Esophagus squamous epithelium (tissue), 5 donors: ENCODE measurements around the gene AFP. TPM values are rescaled to one million over a fixed set of nuclear protein-coding genes. Genes with fewer than 3 reads are reported as not detected.

Experiments used
- DNase-seq: peaks from one replicate; lab custom pipeline; 2025; lab: John Stamatoyannopoulos, UW
- H3K27ac ChIP-seq, 4 donors: fragments of 200-600 bp; sonication (generic); one replicate each; pipeline ENCODE4 v1.5.1; 2016 to 2019; ENCODE audit warnings: mild to moderate bottlenecking in 1 of 4
- H3K27me3 ChIP-seq, 4 donors: fragments of 200-600 bp; sonication (generic); 1 replicate in 3 of 4; 2 replicates in 1 of 4; pipeline versions ENCODE4 v1.5.1 to v1.6.0; 2017 to 2021; ENCODE audit warnings: antibody characterized with exemption in 1 of 4
- H3K36me3 ChIP-seq, 3 donors: fragments of 200-600 bp; sonication (generic); one replicate each; pipeline ENCODE4 v1.5.1; 2016 to 2019
- H3K4me1 ChIP-seq, 3 donors: fragments of 200-600 bp; sonication (generic); one replicate each; pipeline ENCODE4 v1.5.1; 2017 to 2019
- H3K4me3 ChIP-seq, 4 donors: fragments of 200-600 bp; sonication (generic); 1 replicate in 3 of 4; 2 replicates in 1 of 4; pipeline ENCODE4 v1.5.1; 2016 to 2019; ENCODE audit warnings: mild to moderate bottlenecking in 2 of 4, moderate library complexity in 1 of 4
- H3K9me3 ChIP-seq, 3 donors: fragments of 200-600 bp; sonication (generic); one replicate each; pipeline ENCODE4 v1.5.1; 2016 to 2019
- CTCF ChIP-seq, 6 experiments: fragments of 450-650 bp in 4 of 6; fragments of 200-600 bp in 2 of 6; sonication (generic) in 2 of 6; IDR thresholded peaks; one replicate each; pipeline ENCODE4 v1.5.1; 2016 to 2019; ENCODE audit warnings: antibody characterized with exemption in 6 of 6, mild to moderate bottlenecking in 4 of 6, moderate library complexity in 4 of 6
- POLR2A ChIP-seq, 4 donors: fragments of 450-650 bp; IDR thresholded peaks; one replicate each; pipeline ENCODE4 v1.6.1; 2017; ENCODE audit warnings: antibody characterized with exemption in 4 of 4, mild to moderate bottlenecking in 4 of 4, moderate library complexity in 3 of 4
- WGBS, 2 donors: methylation state at CpG; one replicate each; pipeline ENCODE4 v1.1.5; 2018; 5-methylcytosine and 5-hydroxymethylcytosine counted together
- intact Hi-C: fragments of 100-400 bp; cut with DNase I; formaldehyde crosslinking; loops from one replicate; pipeline ENCODE4 v1.15.0; 2022
- total RNA-seq, 4 donors: library from RNA; depleted of rRNA; stranded (reverse); fragments of >200 nt; gene quantifications; one replicate each; pipeline ENCODE4 v1.1.0, GENCODE V29; 2016
- donor health status: DM: yes; HTN: yes; CAD: no.

AFP gene
- total RNA-seq, 4 donors from 2014 or later: not detected

- no peaks in the 10 kb centered on the region for H3K36me3 ChIP-seq
- H3K9me3 ChIP-seq: no peaks in the 10 kb centered on the region
- intact Hi-C loops: no loop called here
- TF ChIP-seq POLR2A (IDR thresholded peaks at IDR 0.05) (no peak), CTCF (IDR thresholded peaks at IDR 0.05) (no peak)
- H3K4me3 ChIP-seq: no peak overlapping the region
- H3K27ac ChIP-seq: no peak overlapping the region
- 64 to 71% methylated on average over 2 of the region's 2 CpGs for WGBS, 2 donors
- H3K4me1 ChIP-seq: no peaks in the 10 kb centered on the region
- H3K27me3 ChIP-seq: no peaks in the 10 kb centered on the region
- DNase-seq: no peak
These were observed 2.7 kb downstream of the AFP start for GRCh38 chr4:73438582-73439215.

DNA sequence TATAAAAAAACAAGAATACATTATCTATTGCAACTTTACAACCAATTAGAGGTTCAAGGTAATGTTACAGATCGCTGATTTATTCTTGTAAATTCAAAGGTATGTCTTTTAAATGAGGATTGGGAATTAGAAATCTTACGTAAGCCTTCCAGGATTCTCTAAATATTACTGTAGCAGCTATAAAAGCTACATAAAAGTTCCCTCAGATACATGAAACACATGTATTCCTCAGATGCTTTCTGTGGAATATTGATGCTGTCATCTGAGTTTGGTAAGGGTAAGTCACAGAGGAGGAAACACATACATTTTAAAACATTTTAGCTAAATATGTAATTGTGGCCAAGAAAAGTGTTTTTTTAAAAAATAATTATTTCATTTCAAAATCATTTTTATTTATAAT lies 3.4 kb downstream of the AFP start:
- H3K36me3 ChIP-seq: no peaks in the 10 kb centered on the region
- no peak for TF ChIP-seq POLR2A (IDR thresholded peaks at IDR 0.05)
- TF ChIP-seq CTCF (IDR thresholded peaks at IDR 0.05): no peak
- no peak for DNase-seq
- intact Hi-C loops: no loop called here
- H3K27me3 ChIP-seq: no peaks in the 10 kb centered on the region
- no peaks in the 10 kb centered on the region for H3K9me3 ChIP-seq
- 88 to 93% methylated on average over 2 of the region's 2 CpGs for WGBS, 2 donors
- H3K4me1 ChIP-seq: no peaks in the 10 kb centered on the region
- no peak overlapping the region for H3K27ac ChIP-seq
- no peak overlapping the region for H3K4me3 ChIP-seq

DNA sequence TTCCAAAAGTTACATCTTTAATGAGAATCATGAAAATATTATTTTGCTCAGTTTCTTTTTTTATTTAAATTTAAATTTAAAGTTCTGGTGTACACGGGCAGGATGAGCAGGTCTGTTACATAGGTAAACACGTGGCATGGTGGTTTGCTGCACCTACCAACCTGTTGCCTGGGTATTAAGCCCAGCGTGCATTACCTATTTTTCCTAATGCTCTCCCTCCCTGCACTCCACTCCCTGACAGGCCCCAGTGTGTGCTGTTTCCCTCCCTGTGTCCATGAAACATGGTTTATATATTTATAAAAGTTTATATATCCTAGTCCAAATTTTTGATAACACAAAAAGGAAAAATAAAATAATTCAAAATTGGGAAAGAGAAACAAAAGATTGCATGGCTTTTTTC lies 4.0 kb downstream of the AFP start:
- Histone ChIP-seq H3K27me3 (no peaks in the 10 kb centered on the region), H3K4me1 (no peaks in the 10 kb centered on the region), H3K27ac (no peak overlapping the region), H3K4me3 (no peak overlapping the region), H3K36me3 (no peaks in the 10 kb centered on the region), H3K9me3 (no peaks in the 10 kb centered on the region)
- intact Hi-C loops: no loop called here
- 67 to 69% methylated on average over 3 of the region's 3 CpGs for WGBS, 2 donors
- DNase-seq: no peak
- TF ChIP-seq POLR2A (IDR thresholded peaks at IDR 0.05) (no peak), CTCF (IDR thresholded peaks at IDR 0.05) (no peak)

GRCh38 chr4:73440653-73441052 lies 4.6 kb downstream of the AFP start:
- TF ChIP-seq POLR2A (IDR thresholded peaks at IDR 0.05) (no peak), CTCF (IDR thresholded peaks at IDR 0.05) (no peak)
- DNase-seq: no peak
- no peaks in the 10 kb centered on the region for H3K36me3 ChIP-seq

GRCh38 chr4:73442275-73442674 lies 6.3 kb downstream of the AFP start:
- no peaks in the 10 kb centered on the region for H3K36me3 ChIP-seq
- TF ChIP-seq CTCF (IDR thresholded peaks at IDR 0.05) (no peak), POLR2A (IDR thresholded peaks at IDR 0.05) (no peak)

More at GRCh38 chr4:73440653-73441052, 4.6 kb downstream of the AFP start:
- 89 to 95% methylated on average over 3 of the region's 3 CpGs for WGBS, 2 donors
- Histone ChIP-seq H3K9me3 (no peaks in the 10 kb centered on the region), H3K27ac (no peak overlapping the region), H3K4me1 (no peaks in the 10 kb centered on the region), H3K27me3 (no peaks in the 10 kb centered on the region), H3K4me3 (no peak overlapping the region)
- intact Hi-C loops: no loop called here

More at GRCh38 chr4:73442275-73442674, 6.3 kb downstream of the AFP start:
- Histone ChIP-seq H3K9me3 (no peaks in the 10 kb centered on the region), H3K27me3 (no peaks in the 10 kb centered on the region), H3K4me3 (no peak overlapping the region), H3K27ac (no peak overlapping the region), H3K4me1 (no peaks in the 10 kb centered on the region)
- intact Hi-C loops: no loop called here
- 35 to 40% methylated on average over 5 of the region's 5 CpGs for WGBS, 2 donors
- no peak for DNase-seq
